ENCODE results near the gene TMEM259. TPM values are rescaled to one million over a fixed set of nuclear protein-coding genes. Genes with fewer than 3 reads are reported as not detected.

The TMEM259 gene
- total RNA-seq, 1 donor from 2014 or later = 49.5 TPM

GRCh38 chr19:989381-990081 lies 31.4 kb downstream of the TMEM259 start:
- no peak for DNase-seq (ENCODE audit: low read depth, low spot score)

GRCh38 chr19:988510-988909 lies 32.4 kb downstream of the TMEM259 start:
- no peak for DNase-seq (ENCODE audit: low read depth, low spot score)

- no peak for DNase-seq (ENCODE audit: low read depth, low spot score)
These were observed 32.8 kb downstream of the TMEM259 start for GRCh38 chr19:988081-988480.

- no peak for DNase-seq (ENCODE audit: low read depth, low spot score)
These were observed 34.8 kb downstream of the TMEM259 start for GRCh38 chr19:986083-986482.

- DNase-seq (ENCODE audit: low read depth, low spot score) = peak; percentile 39
These were observed 36.6 kb downstream of the TMEM259 start, which contains the start of gene WDR18 for GRCh38 chr19:984165-984967. Gene WDR18, plus strand, starts transcription at chr19:984345. Its CDS starts 9 bp downstream, at chr19:984354.

GRCh38 chr19:982567-983170 lies 38.3 kb downstream of the TMEM259 start:
- no peak for DNase-seq (ENCODE audit: low read depth, low spot score)

- no peak for DNase-seq (ENCODE audit: low read depth, low spot score)
These were observed 40.6 kb downstream of the TMEM259 start for GRCh38 chr19:980133-980998.

- no peak for DNase-seq (ENCODE audit: low read depth, low spot score)
These were observed 41.6 kb downstream of the TMEM259 start for GRCh38 chr19:979318-979741.

- DNase-seq (ENCODE audit: low read depth, low spot score) = no peak
These were observed 43.9 kb downstream of the TMEM259 start for GRCh38 chr19:977058-977464.

GRCh38 chr19:976476-976875 lies 44.4 kb downstream of the TMEM259 start:
- no peak for DNase-seq (ENCODE audit: low read depth, low spot score)

- no peak for DNase-seq (ENCODE audit: low read depth, low spot score)
These were observed 46.2 kb downstream of the TMEM259 start for GRCh38 chr19:974564-975257.

- no peak for DNase-seq (ENCODE audit: low read depth, low spot score)
These were observed 47.0 kb downstream of the TMEM259 start for GRCh38 chr19:973726-974563.

- no peak for DNase-seq (ENCODE audit: low read depth, low spot score)
These were observed 48.6 kb downstream of the TMEM259 start for GRCh38 chr19:972281-972680.

- DNase-seq (ENCODE audit: low read depth, low spot score) = no peak
These were observed 49.1 kb downstream of the TMEM259 start for GRCh38 chr19:971795-972194.

GRCh38 chr19:970695-971094 lies 50.2 kb downstream of the TMEM259 start:
- DNase-seq (ENCODE audit: low read depth, low spot score) = no peak

GRCh38 chr19:966485-967088 lies 54.3 kb downstream of the TMEM259 start:
- no peak for DNase-seq (ENCODE audit: low read depth, low spot score)

- DNase-seq (ENCODE audit: low read depth, low spot score) = no peak
These were observed 55.9 kb downstream of the TMEM259 start for GRCh38 chr19:964761-965694.

GRCh38 chr19:964116-964520 lies 56.8 kb downstream of the TMEM259 start:
- no peak for DNase-seq (ENCODE audit: low read depth, low spot score)

All from pulmonary artery endothelial cell (primary cell).